Chondrocyte (in vitro differentiated cells): ENCODE results near the gene STON2. TPM values are rescaled to one million over a fixed set of nuclear protein-coding genes. Genes with fewer than 3 reads are reported as not detected.

Source experiments
- DNase-seq: peaks from one replicate; pipeline ENCODE4 v3.0.0; 2021; ENCODE audit warnings: mixed read lengths, low spot score
- H3K27ac Mint-ChIP-seq: one replicate; pipeline ENCODE4 v1.8.0; 2021; ENCODE audit warnings: mild to moderate bottlenecking, moderate library complexity, mixed read lengths; ENCODE audit not compliant: unreplicated experiment
- H3K27me3 Mint-ChIP-seq: 2 replicates; pipeline ENCODE4 v1.8.0; 2021; ENCODE audit warnings: low read depth, mixed read lengths
- H3K36me3 Mint-ChIP-seq: 2 replicates; pipeline ENCODE4 v1.8.0; 2021; ENCODE audit warnings: low read depth, mixed read lengths
- H3K4me1 Mint-ChIP-seq: 2 replicates; pipeline ENCODE4 v1.8.0; 2021; ENCODE audit warnings: low read depth, mild to moderate bottlenecking, mixed read lengths
- H3K4me3 Mint-ChIP-seq: one replicate; pipeline ENCODE4 v1.8.0; 2021; ENCODE audit warnings: mild to moderate bottlenecking, moderate library complexity, mixed read lengths; ENCODE audit not compliant: unreplicated experiment
- H3K9me3 Mint-ChIP-seq: 2 replicates; pipeline ENCODE4 v1.8.0; 2021; ENCODE audit warnings: low read depth, mixed read lengths
- total RNA-seq: library from RNA; stranded (reverse); gene quantifications from 3 replicates; pipeline ENCODE4 v1.2.1, GENCODE V29; 2021
- TF ChIP-seq, protein P1 (sequence below): fragments of 200-600 bp; sonication (generic); IDR thresholded peaks from 2 replicates; pipeline ENCODE4 v1.5.0; 2021; ENCODE audit warnings: antibody characterized with exemption, mild to moderate bottlenecking, moderate library complexity

Gene STON2
- total RNA-seq, 1 donor from 2014 or later: not detected

- Mint-ChIP-seq H3K36me3 (no peaks in the 10 kb centered on the region), H3K27me3 (peaks cover 14% of the 10 kb centered on the region), H3K9me3 (no peaks in the 10 kb centered on the region), H3K4me1 (no peaks in the 10 kb centered on the region), H3K27ac (no peak overlapping the region), H3K4me3 (no peak overlapping the region)
- no peak for DNase-seq
- TF ChIP-seq, protein P1, sequence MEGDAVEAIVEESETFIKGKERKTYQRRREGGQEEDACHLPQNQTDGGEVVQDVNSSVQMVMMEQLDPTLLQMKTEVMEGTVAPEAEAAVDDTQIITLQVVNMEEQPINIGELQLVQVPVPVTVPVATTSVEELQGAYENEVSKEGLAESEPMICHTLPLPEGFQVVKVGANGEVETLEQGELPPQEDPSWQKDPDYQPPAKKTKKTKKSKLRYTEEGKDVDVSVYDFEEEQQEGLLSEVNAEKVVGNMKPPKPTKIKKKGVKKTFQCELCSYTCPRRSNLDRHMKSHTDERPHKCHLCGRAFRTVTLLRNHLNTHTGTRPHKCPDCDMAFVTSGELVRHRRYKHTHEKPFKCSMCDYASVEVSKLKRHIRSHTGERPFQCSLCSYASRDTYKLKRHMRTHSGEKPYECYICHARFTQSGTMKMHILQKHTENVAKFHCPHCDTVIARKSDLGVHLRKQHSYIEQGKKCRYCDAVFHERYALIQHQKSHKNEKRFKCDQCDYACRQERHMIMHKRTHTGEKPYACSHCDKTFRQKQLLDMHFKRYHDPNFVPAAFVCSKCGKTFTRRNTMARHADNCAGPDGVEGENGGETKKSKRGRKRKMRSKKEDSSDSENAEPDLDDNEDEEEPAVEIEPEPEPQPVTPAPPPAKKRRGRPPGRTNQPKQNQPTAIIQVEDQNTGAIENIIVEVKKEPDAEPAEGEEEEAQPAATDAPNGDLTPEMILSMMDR: no peak
These were observed 33.9 kb downstream of the STON2 start for GRCh38 chr14:81366214-81366613.

DNA sequence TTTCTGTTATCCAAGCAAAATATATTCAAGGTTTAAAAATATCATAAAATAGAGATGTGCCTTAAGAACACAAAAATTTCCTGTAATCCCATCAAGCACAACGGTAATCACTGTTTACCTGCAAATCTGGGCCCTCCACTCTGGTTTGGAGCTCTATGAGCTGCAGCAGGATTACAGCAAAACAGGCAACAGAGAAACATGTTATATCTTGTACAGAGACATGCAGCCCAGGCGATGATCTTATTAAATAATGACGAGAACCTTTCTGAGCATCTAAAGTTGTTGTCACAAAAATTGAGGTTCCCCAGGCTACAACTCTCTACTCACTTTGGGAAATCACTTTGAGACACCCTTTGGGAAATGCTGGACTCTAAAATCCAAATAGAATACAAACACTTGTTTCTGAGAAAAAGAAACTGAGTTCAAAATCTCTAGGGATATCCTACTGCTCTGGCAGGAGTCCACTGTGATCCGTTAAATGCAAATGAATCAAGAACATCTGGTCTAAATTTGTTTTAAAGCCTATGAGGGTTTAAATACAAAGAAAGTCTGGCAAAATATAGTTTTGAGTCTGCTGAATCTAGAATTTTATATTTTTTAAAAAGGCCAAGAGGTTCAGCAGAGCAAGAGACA is 36.3 kb downstream of the STON2 start:
- Mint-ChIP-seq H3K36me3 (no peaks in the 10 kb centered on the region), H3K9me3 (no peaks in the 10 kb centered on the region), H3K27ac (no peak overlapping the region), H3K4me3 (no peak overlapping the region), H3K27me3 (peaks cover 12% of the 10 kb centered on the region), H3K4me1 (no peaks in the 10 kb centered on the region)
- TF ChIP-seq, protein P1: no peak
- DNase-seq: no peak

GRCh38 chr14:81353691-81354323 is 46.3 kb downstream of the STON2 start:
- Mint-ChIP-seq H3K27me3 (no peaks in the 10 kb centered on the region), H3K27ac (no peak overlapping the region), H3K4me1 (no peaks in the 10 kb centered on the region), H3K9me3 (peaks cover 20% of the 10 kb centered on the region), H3K4me3 (no peak overlapping the region), H3K36me3 (no peaks in the 10 kb centered on the region)
- DNase-seq: no peak
- TF ChIP-seq, protein P1: no peak

DNA sequence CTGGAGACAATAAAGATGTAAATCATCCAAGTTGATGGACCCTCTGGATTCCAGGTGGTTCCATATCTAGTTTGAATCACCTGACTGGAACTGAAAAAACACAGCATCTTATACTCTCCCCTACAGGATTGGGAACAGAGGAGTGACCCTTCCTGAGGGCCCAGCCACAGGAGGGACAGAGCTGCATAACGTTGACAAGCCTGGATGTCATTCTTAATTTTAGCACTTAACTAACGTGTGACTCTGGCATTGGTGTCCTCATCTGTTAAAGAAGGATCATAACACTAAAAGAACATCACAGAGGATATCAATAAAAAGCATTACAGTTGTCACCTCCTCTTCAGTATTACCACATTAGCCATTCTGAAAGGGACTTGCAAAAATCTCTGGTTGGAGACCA is 47.7 kb downstream of the STON2 start:
- Mint-ChIP-seq H3K36me3 (no peaks in the 10 kb centered on the region), H3K4me1 (no peaks in the 10 kb centered on the region), H3K27me3 (no peaks in the 10 kb centered on the region), H3K9me3 (peaks cover 20% of the 10 kb centered on the region), H3K4me3 (no peak overlapping the region), H3K27ac (no peak overlapping the region)
- TF ChIP-seq, protein P1: no peak
- DNase-seq: no peak

GRCh38 chr14:81351205-81351604 is 48.9 kb downstream of the STON2 start:
- no peak overlapping the region for H3K4me3 Mint-ChIP-seq
- H3K9me3 Mint-ChIP-seq: peaks cover 20% of the 10 kb centered on the region
- TF ChIP-seq, protein P1: no peak
- H3K4me1 Mint-ChIP-seq: no peaks in the 10 kb centered on the region
- no peak for DNase-seq
- H3K27ac Mint-ChIP-seq: no peak overlapping the region
- H3K36me3 Mint-ChIP-seq: no peaks in the 10 kb centered on the region
- no peaks in the 10 kb centered on the region for H3K27me3 Mint-ChIP-seq
